ENCODE results near the gene EPAS1. TPM values are rescaled to one million over a fixed set of nuclear protein-coding genes. Genes with fewer than 3 reads are reported as not detected.

EPAS1 gene
- total and polyA plus RNA-seq, 12 donors: 25.2 to 307 (median 175) TPM

- TF ChIP-seq, protein P1, sequence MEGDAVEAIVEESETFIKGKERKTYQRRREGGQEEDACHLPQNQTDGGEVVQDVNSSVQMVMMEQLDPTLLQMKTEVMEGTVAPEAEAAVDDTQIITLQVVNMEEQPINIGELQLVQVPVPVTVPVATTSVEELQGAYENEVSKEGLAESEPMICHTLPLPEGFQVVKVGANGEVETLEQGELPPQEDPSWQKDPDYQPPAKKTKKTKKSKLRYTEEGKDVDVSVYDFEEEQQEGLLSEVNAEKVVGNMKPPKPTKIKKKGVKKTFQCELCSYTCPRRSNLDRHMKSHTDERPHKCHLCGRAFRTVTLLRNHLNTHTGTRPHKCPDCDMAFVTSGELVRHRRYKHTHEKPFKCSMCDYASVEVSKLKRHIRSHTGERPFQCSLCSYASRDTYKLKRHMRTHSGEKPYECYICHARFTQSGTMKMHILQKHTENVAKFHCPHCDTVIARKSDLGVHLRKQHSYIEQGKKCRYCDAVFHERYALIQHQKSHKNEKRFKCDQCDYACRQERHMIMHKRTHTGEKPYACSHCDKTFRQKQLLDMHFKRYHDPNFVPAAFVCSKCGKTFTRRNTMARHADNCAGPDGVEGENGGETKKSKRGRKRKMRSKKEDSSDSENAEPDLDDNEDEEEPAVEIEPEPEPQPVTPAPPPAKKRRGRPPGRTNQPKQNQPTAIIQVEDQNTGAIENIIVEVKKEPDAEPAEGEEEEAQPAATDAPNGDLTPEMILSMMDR (IDR thresholded peaks at IDR 0.05): no peak
- no peak for TF ChIP-seq POLR2A (IDR thresholded peaks at IDR 0.05)
- no peak for DNase-seq
- Histone ChIP-seq H3K27me3 (no peaks in the 10 kb centered on the region), H3K9me3 (replicated peaks in 1 of 3) (no peaks in the 10 kb centered on the region), H3K36me3 (replicated peaks in 1 of 2) (no peaks in the 10 kb centered on the region), H3K4me1 (replicated peaks in 1 of 2) (no peaks in the 10 kb centered on the region), H3K4me3 (no peak overlapping the region), H3K27ac (no peak overlapping the region)
- intact Hi-C loops (cut with DNase I): no loop called here
Measured at GRCh38 chr2:46413631-46414030, 116.4 kb downstream of the EPAS1 start.

DNA sequence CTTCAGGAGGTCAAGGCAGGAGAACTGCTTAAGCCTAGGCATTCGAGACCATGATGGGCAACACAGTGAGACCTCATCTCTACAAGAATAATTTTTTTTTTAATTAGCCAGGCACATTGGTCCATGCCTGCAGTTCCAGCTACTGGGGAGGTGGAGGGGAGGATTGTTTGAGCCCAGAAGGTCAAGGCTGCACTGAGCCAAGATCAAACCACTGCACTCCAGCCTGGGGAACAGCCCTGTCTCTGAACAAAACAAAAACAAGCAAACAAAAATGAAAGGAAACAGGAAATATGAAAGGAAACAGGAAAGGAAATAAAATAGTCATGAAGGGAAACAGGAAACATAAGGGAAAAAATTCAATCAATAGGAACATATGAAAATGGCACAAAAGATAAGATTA lies 117.5 kb downstream of the EPAS1 start:
- WGBS, 4 donors: 56 to 80% (median 77%) methylated on average over 1 of the region's 1 CpG
- H3K27ac ChIP-seq: no peak overlapping the region
- H3K9me3 ChIP-seq (replicated peaks in 1 of 3): no peaks in the 10 kb centered on the region
- DNase-seq: no peak
- TF ChIP-seq, protein P1 (IDR thresholded peaks at IDR 0.05): no peak
- TF ChIP-seq POLR2A (IDR thresholded peaks at IDR 0.05): no peak
- H3K27me3 ChIP-seq: no peaks in the 10 kb centered on the region
- H3K4me1 ChIP-seq (replicated peaks in 1 of 2): no peaks in the 10 kb centered on the region
- intact Hi-C loops (cut with DNase I): no loop called here
- H3K4me3 ChIP-seq: no peak overlapping the region
- H3K36me3 ChIP-seq (replicated peaks in 1 of 2): no peaks in the 10 kb centered on the region

GRCh38 chr2:46416280-46416679 lies 119.1 kb downstream of the EPAS1 start:
- Histone ChIP-seq H3K4me1 (replicated peaks in 1 of 2) (no peaks in the 10 kb centered on the region), H3K9me3 (replicated peaks in 1 of 3) (no peaks in the 10 kb centered on the region), H3K4me3 (no peak overlapping the region), H3K36me3 (replicated peaks in 1 of 2) (no peaks in the 10 kb centered on the region), H3K27me3 (no peaks in the 10 kb centered on the region), H3K27ac (no peak overlapping the region)
- TF ChIP-seq, protein P1 (IDR thresholded peaks at IDR 0.05): no peak
- TF ChIP-seq POLR2A (IDR thresholded peaks at IDR 0.05): no peak
- intact Hi-C loops (cut with DNase I): no loop called here
- no peak for DNase-seq

- Histone ChIP-seq H3K27me3 (no peaks in the 10 kb centered on the region), H3K9me3 (replicated peaks in 1 of 3) (no peaks in the 10 kb centered on the region), H3K36me3 (replicated peaks in 1 of 2) (no peaks in the 10 kb centered on the region), H3K4me1 (replicated peaks in 1 of 2) (no peaks in the 10 kb centered on the region), H3K4me3 (no peak overlapping the region), H3K27ac (no peak overlapping the region)
- no peak for TF ChIP-seq POLR2A (IDR thresholded peaks at IDR 0.05)
- TF ChIP-seq, protein P1 (IDR thresholded peaks at IDR 0.05): no peak
- intact Hi-C loops (cut with DNase I): no loop called here
- WGBS, 4 donors: 60 to 77% (median 70%) methylated on average over 4 of the region's 4 CpGs
- no peak for DNase-seq
Measured at GRCh38 chr2:46416739-46417403, 119.7 kb downstream of the EPAS1 start.

All from adrenal gland (tissue), 12 donors.